Activated CD4-positive, alpha-beta T cell treated with anti-CD3 and anti-CD28 coated beads, Interleukin-2, amount 50 U/mL, for 4 hours (primary cell): Measurements from ENCODE around the gene DPP10.
"Not testable (repeated sequence)": the region's sequence is repeated elsewhere in the genome, so short reads cannot be mapped to it uniquely, and the experiment has no call there.

Experiments
- DNase-seq, 2 experiments: peaks; one replicate each; pipeline ENCODE4 v3.0.0-alpha.2; 2020

DPP10 gene

GRCh38 chr2:114843963-114844362, 401.5 kb downstream of the DPP10 start:
- DNase-seq: no peak

GRCh38 chr2:114857196-114857595, 414.8 kb downstream of the DPP10 start:
- DNase-seq: no peak

- DNase-seq: no peak
These were observed 417.5 kb downstream of the DPP10 start for GRCh38 chr2:114859726-114860510.

GRCh38 chr2:114862243-114862642, 419.8 kb downstream of the DPP10 start:
- DNase-seq: no peak

GRCh38 chr2:114864901-114865300, 422.5 kb downstream of the DPP10 start:
- DNase-seq: no peak

- DNase-seq: no peak
These were observed 437.6 kb downstream of the DPP10 start for GRCh38 chr2:114880046-114880445.

GRCh38 chr2:114919985-114920384, 477.5 kb downstream of the DPP10 start:
- DNase-seq: no peak

GRCh38 chr2:114922076-114922475, 479.6 kb downstream of the DPP10 start:
- no peak for DNase-seq

GRCh38 chr2:114925296-114926255, 483.1 kb downstream of the DPP10 start:
- no peak for DNase-seq

GRCh38 chr2:114926303-114926702, 483.9 kb downstream of the DPP10 start:
- DNase-seq: no peak

GRCh38 chr2:114929225-114929624, 486.8 kb downstream of the DPP10 start:
- no peak for DNase-seq

- DNase-seq: no peak
These were observed 491.3 kb downstream of the DPP10 start for GRCh38 chr2:114933671-114934241.

GRCh38 chr2:114935031-114935430, 492.6 kb downstream of the DPP10 start:
- DNase-seq: no peak

- DNase-seq: no peak
These were observed 495.0 kb downstream of the DPP10 start for GRCh38 chr2:114937366-114937930.

GRCh38 chr2:114940785-114941458, 498.5 kb downstream of the DPP10 start:
- DNase-seq: no peak

GRCh38 chr2:114949228-114949804, 506.9 kb downstream of the DPP10 start:
- no peak for DNase-seq

- no peak for DNase-seq
These were observed 517.9 kb downstream of the DPP10 start for GRCh38 chr2:114960389-114960788.

GRCh38 chr2:114962532-114962931, 520.1 kb downstream of the DPP10 start:
- no peak for DNase-seq

- no peak for DNase-seq
These were observed 526.4 kb downstream of the DPP10 start for GRCh38 chr2:114968748-114969400.

- DNase-seq: not testable (repeated sequence)
These were observed 561.9 kb downstream of the DPP10 start for GRCh38 chr2:115004321-115004720.

GRCh38 chr2:115011721-115012120, 569.3 kb downstream of the DPP10 start:
- no peak for DNase-seq

- DNase-seq: not testable (repeated sequence)
These were observed 579.6 kb downstream of the DPP10 start for GRCh38 chr2:115022013-115022412.
